ENCODE results near the gene RHAG. TPM values are rescaled to one million over a fixed set of nuclear protein-coding genes. Genes with fewer than 3 reads are reported as not detected.

RHAG gene
- total and polyA plus RNA-seq, 2 experiments from 2014 or later = not detected

DNA sequence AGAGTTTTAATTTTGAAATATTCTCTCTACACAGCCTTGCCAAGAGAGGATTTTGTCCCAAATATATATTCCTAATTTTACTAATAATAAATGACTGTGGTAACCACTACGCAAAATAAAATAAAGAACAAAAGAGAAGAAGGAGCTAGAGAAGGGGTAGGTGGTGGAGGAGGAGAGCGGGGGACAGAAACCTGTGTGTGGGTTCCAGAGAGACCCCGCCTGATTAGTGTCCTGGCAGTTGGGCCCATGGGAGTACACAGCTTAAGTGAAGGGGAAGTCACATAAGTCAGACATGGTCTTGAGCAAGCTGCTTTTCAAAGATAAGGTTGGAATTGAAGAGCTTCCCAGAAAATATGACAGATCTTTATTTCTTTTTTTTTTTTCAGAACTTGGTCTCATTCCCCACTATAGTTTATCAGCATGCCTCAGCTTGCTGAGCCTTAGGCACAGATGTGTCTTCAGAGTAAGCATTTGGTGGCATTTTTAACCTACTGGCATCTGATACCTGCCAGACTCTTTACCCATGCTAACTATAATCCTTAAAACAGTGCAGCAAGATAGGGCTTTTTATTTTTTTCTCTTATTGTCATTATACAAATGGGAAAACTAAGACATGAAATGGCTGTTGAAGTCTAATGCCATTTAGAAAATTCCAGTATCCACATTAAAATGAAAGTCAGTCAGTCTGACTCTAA, 9.6 kb upstream of the RHAG start:
- no peak for DNase-seq (ENCODE audit: low read depth in 1 of 2, low spot score in 1 of 2)
- no peaks in the 10 kb centered on the region for H3K27me3 ChIP-seq
- no peak overlapping the region for H3K4me3 ChIP-seq
- H3K36me3 ChIP-seq = no peaks in the 10 kb centered on the region
- H3K4me1 ChIP-seq (ENCODE audit: low read depth) = no peaks in the 10 kb centered on the region
- no peaks in the 10 kb centered on the region for H3K9me3 ChIP-seq (ENCODE audit: low read depth)
- TF ChIP-seq, protein P1, sequence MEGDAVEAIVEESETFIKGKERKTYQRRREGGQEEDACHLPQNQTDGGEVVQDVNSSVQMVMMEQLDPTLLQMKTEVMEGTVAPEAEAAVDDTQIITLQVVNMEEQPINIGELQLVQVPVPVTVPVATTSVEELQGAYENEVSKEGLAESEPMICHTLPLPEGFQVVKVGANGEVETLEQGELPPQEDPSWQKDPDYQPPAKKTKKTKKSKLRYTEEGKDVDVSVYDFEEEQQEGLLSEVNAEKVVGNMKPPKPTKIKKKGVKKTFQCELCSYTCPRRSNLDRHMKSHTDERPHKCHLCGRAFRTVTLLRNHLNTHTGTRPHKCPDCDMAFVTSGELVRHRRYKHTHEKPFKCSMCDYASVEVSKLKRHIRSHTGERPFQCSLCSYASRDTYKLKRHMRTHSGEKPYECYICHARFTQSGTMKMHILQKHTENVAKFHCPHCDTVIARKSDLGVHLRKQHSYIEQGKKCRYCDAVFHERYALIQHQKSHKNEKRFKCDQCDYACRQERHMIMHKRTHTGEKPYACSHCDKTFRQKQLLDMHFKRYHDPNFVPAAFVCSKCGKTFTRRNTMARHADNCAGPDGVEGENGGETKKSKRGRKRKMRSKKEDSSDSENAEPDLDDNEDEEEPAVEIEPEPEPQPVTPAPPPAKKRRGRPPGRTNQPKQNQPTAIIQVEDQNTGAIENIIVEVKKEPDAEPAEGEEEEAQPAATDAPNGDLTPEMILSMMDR (IDR thresholded peaks at IDR 0.05; ENCODE audit: low read depth, low read length) = no peak
- H3K27ac ChIP-seq = no peak overlapping the region

GRCh38 chr6:49645139-49645538, 8.5 kb upstream of the RHAG start:
- DNase-seq (ENCODE audit: low read depth in 1 of 2, low spot score in 1 of 2) = no peak
- Histone ChIP-seq H3K4me3 (no peak overlapping the region), H3K27me3 (no peaks in the 10 kb centered on the region), H3K4me1 (ENCODE audit: low read depth) (no peaks in the 10 kb centered on the region), H3K9me3 (ENCODE audit: low read depth) (no peaks in the 10 kb centered on the region), H3K36me3 (no peaks in the 10 kb centered on the region), H3K27ac (no peak overlapping the region)
- TF ChIP-seq, protein P1 (IDR thresholded peaks at IDR 0.05; ENCODE audit: low read depth, low read length) = no peak

- Histone ChIP-seq H3K27ac (no peak overlapping the region), H3K9me3 (ENCODE audit: low read depth) (no peaks in the 10 kb centered on the region), H3K27me3 (no peaks in the 10 kb centered on the region), H3K4me1 (ENCODE audit: low read depth) (no peaks in the 10 kb centered on the region), H3K36me3 (no peaks in the 10 kb centered on the region), H3K4me3 (no peak overlapping the region)
- no peak for DNase-seq (ENCODE audit: low read depth in 1 of 2, low spot score in 1 of 2)
- TF ChIP-seq, protein P1 (IDR thresholded peaks at IDR 0.05; ENCODE audit: low read depth, low read length) = no peak
Measured at GRCh38 chr6:49639177-49639817, 2.7 kb upstream of the RHAG start.

DNA sequence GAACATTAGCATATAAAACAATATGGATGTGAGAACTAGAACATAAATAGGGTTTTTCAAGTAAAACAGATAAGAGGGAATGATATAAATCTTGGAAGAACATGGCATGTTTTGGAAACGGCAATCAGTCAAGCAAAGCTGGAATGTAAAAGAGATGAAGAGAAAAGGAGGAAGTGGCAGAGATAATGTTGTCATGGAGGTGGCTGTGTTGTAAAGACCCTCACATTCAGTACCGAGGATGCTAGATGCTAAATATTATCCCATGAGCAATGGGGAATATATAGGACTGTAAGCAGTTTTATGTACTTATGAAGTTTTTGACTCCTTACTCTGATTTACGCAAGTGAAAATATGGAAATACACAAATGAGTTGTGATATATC, 702 bp upstream of the RHAG start:
- no peaks in the 10 kb centered on the region for H3K4me1 ChIP-seq (ENCODE audit: low read depth)
- no peak overlapping the region for H3K4me3 ChIP-seq
- DNase-seq (ENCODE audit: low read depth in 1 of 2, low spot score in 1 of 2) = no peak
- TF ChIP-seq, protein P1 (IDR thresholded peaks at IDR 0.05; ENCODE audit: low read depth, low read length) = no peak
- H3K36me3 ChIP-seq = no peaks in the 10 kb centered on the region
- H3K9me3 ChIP-seq (ENCODE audit: low read depth) = no peaks in the 10 kb centered on the region
- no peaks in the 10 kb centered on the region for H3K27me3 ChIP-seq
- H3K27ac ChIP-seq = no peak overlapping the region

DNA sequence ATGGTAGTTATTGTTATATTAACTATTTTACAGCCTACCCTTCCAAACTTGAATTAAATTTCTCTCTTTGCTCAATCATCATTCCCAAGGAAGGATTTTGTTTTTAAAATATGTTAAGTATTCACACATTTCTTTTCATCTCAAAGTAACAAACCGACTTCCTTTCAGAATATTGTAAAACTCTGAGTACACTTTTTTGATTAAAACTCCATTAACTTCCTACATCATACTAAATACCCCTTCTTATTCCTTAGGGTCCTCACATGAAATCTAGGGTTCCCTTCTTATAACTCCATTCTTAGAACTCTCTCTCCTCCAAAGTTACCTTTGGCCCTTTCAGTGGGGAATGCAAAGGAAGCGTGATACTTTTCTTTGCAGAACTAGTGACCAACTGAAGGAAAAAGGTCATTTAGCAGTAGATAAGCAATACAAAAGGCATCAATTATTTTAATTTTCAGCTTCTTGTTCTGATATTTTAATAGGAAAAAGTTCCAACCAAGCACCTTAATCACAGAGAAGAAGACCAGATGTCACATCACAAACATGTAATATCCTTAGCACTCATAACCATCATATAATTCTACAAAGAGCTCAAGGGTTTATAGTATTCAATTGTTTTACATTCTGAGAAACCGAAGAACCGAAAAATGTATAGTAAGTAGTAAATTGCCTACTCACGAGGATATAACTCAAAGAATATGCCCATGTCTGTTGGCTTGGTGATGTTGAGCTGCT, 494 bp downstream of the RHAG start:
- no peak overlapping the region for H3K27ac ChIP-seq
- H3K9me3 ChIP-seq (ENCODE audit: low read depth) = no peaks in the 10 kb centered on the region
- TF ChIP-seq, protein P1 (IDR thresholded peaks at IDR 0.05; ENCODE audit: low read depth, low read length) = no peak
- no peak for DNase-seq (ENCODE audit: low read depth in 1 of 2, low spot score in 1 of 2)
- no peaks in the 10 kb centered on the region for H3K36me3 ChIP-seq
- H3K27me3 ChIP-seq = no peaks in the 10 kb centered on the region
- H3K4me3 ChIP-seq = no peak overlapping the region
- H3K4me1 ChIP-seq (ENCODE audit: low read depth) = no peaks in the 10 kb centered on the region
